D721Med (cell line): ENCODE results near the gene SECISBP2L.

Experiments used
- DNase-seq: peaks from one replicate; pipeline ENCODE4 v3.0.0; 2011; ENCODE audit warnings: low spot score; ENCODE audit not compliant: insufficient read length
- FAIRE-seq: peaks from 2 replicates; lab custom pipeline; 2011; peaks lifted over from hg19 to GRCh38; lab: Jason Lieb, UNC
- CTCF ChIP-seq: IDR thresholded peaks from 2 replicates; pipeline ENCODE4 v1.5.1; 2012; ENCODE audit warnings: mild to moderate bottlenecking, control low read depth; ENCODE audit not compliant: insufficient read depth; ENCODE audit errors: missing control alignments

The SECISBP2L gene

GRCh38 chr15:49055630-49056029 lies 9.4 kb upstream of the SECISBP2L start:
- FAIRE-seq = no peak
- no peak for DNase-seq
- no peak for TF ChIP-seq CTCF

- TF ChIP-seq CTCF = no peak
- DNase-seq (no peak), FAIRE-seq (no peak)
Observed at GRCh38 chr15:49052662-49053061, 6.4 kb upstream of the SECISBP2L start.

GRCh38 chr15:49047456-49047855 lies 1.2 kb upstream of the SECISBP2L start:
- FAIRE-seq (no peak), DNase-seq (no peak)

GRCh38 chr15:49045751-49046219 lies 461 bp downstream of the SECISBP2L start:
- FAIRE-seq (no peak), DNase-seq (no peak)
- no peak for TF ChIP-seq CTCF

More at GRCh38 chr15:49047456-49047855, 1.2 kb upstream of the SECISBP2L start:
- no peak for TF ChIP-seq CTCF

GRCh38 chr15:49044766-49045606 lies 1.3 kb downstream of the SECISBP2L start:
- DNase-seq = no peak
- no peak for TF ChIP-seq CTCF
- FAIRE-seq = no peak

GRCh38 chr15:49044002-49044401 lies 2.2 kb downstream of the SECISBP2L start:
- DNase-seq (no peak), FAIRE-seq (no peak)
- no peak for TF ChIP-seq CTCF

GRCh38 chr15:49042165-49042564 lies 4.1 kb downstream of the SECISBP2L start:
- DNase-seq (no peak), FAIRE-seq (no peak)
- no peak for TF ChIP-seq CTCF
